Fibroblast of villous mesenchyme (primary cell): Measurements from ENCODE around the gene SLC25A26. TPM values are rescaled to one million over a fixed set of nuclear protein-coding genes. Genes with fewer than 3 reads are reported as not detected.
"Not testable (repeated sequence)": the region's sequence is repeated elsewhere in the genome, so short reads cannot be mapped to it uniquely, and the experiment has no call there.

Experiments used
- DNase-seq: peaks from one replicate; pipeline ENCODE4 v3.0.0-alpha.2; 2010; ENCODE audit warnings: low read depth
- H3K4me3 ChIP-seq: 2 replicates; pipeline ENCODE4 v1.5.1; 2011; ENCODE audit warnings: low read depth, mild to moderate bottlenecking, low read length
- total RNA-seq: library from RNA; depleted of rRNA; stranded (reverse); fragments of >200 nt; gene quantifications from 2 replicates; pipeline ENCODE4 v1.2.3, GENCODE V29; 2012
- TF ChIP-seq, protein P1 (sequence below): IDR thresholded peaks from 2 replicates; pipeline ENCODE4 v1.5.1; 2012; ENCODE audit warnings: low read depth, mild to moderate bottlenecking, low read length; ENCODE audit not compliant: insufficient read depth

The SLC25A26 gene
- total RNA-seq, 1 donor = 18.1 TPM

- no peak for DNase-seq
- no peak overlapping the region for H3K4me3 ChIP-seq
- TF ChIP-seq, protein P1, sequence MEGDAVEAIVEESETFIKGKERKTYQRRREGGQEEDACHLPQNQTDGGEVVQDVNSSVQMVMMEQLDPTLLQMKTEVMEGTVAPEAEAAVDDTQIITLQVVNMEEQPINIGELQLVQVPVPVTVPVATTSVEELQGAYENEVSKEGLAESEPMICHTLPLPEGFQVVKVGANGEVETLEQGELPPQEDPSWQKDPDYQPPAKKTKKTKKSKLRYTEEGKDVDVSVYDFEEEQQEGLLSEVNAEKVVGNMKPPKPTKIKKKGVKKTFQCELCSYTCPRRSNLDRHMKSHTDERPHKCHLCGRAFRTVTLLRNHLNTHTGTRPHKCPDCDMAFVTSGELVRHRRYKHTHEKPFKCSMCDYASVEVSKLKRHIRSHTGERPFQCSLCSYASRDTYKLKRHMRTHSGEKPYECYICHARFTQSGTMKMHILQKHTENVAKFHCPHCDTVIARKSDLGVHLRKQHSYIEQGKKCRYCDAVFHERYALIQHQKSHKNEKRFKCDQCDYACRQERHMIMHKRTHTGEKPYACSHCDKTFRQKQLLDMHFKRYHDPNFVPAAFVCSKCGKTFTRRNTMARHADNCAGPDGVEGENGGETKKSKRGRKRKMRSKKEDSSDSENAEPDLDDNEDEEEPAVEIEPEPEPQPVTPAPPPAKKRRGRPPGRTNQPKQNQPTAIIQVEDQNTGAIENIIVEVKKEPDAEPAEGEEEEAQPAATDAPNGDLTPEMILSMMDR = no peak
These were observed 49.5 kb downstream of the SLC25A26 start for GRCh38 chr3:66270288-66270687.

DNA sequence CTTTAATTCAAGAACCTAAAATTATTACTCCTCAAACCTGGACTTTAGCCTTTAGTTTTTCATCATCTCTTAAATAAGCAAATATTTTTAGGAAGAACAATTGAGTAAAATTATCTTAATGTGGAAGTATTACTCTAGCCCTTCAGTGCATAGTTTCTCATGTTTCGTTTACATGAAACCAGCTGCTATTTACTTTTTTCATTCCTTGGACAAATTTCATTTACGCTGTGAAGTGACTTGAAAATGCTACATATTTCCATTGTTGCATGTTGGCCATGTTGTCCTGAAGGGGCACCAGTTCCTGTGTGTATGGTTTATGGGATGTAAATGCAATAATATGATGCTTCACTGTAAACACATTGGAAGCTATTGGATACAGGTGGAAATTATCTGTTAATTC lies 49.9 kb downstream of the SLC25A26 start:
- DNase-seq = peak; percentile 26
- TF ChIP-seq, protein P1 = no peak
- H3K4me3 ChIP-seq = no peak overlapping the region

- TF ChIP-seq, protein P1 = no peak
- no peak overlapping the region for H3K4me3 ChIP-seq
- no peak for DNase-seq
These were observed 50.4 kb downstream of the SLC25A26 start for GRCh38 chr3:66271231-66271630.

DNA sequence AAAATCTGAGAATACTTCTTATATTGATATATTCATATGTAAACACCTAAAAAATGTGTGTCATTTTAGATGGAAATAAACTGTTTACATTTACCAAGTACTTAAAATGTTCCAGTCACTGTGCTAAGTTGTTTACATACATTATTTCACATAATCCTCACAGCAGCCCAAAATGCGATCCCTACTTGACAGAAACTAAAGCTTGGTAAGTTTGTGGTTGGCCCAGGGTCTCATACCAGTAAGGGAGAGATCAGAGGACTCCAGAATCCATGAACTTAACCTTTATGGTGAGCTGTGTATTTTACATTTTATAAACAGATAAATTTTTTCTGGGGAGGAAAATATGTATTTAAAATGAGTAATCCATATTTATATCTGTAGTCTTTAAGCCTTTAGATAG lies 51.2 kb downstream of the SLC25A26 start:
- H3K4me3 ChIP-seq = no peak overlapping the region
- TF ChIP-seq, protein P1 = no peak
- DNase-seq = peak; percentile 84

GRCh38 chr3:66274837-66275236 lies 54.0 kb downstream of the SLC25A26 start:
- H3K4me3 ChIP-seq, DNase-seq: not testable (repeated sequence)

- no peak overlapping the region for H3K4me3 ChIP-seq
- TF ChIP-seq, protein P1 = peak; percentile 60
- peak; percentile 85 for DNase-seq
These were observed 56.0 kb downstream of the SLC25A26 start for GRCh38 chr3:66276705-66277274.

DNA sequence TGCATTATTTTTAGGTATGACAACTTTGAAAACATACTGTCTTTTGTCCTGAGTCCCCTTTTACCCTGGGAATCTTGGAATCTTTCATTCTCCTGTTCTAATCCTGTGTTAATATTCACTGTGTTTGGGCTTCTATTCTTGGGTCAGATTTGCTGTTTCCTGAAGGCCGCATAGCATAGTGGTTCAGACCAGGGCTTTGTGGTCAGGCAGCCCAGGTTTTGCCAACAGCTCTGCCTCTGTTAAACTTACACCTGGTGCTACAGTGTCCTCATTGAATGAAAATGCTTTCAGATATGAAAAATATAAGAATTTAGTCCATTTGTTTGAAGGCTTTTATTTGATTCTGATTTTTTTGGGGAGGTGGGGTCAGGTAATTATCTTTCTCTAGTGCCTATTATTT lies 58.4 kb downstream of the SLC25A26 start:
- no peak overlapping the region for H3K4me3 ChIP-seq
- TF ChIP-seq, protein P1 = no peak
- no peak for DNase-seq
